ENCODE measurements around the gene SLC39A11. TPM values are rescaled to one million over a fixed set of nuclear protein-coding genes. Genes with fewer than 3 reads are reported as not detected.

The SLC39A11 gene
- total RNA-seq, 1 donor from 2014 or later = 23.2 TPM

- H3K36me3 Mint-ChIP-seq = no peaks in the 10 kb centered on the region
- no peak overlapping the region for H3K27ac Mint-ChIP-seq
- TF ChIP-seq CTCF (conservative IDR thresholded peaks at IDR 0.05) = no peak
- H3K4me3 Mint-ChIP-seq = no peak overlapping the region
- peaks cover 11% of the 10 kb centered on the region for H3K9me3 Mint-ChIP-seq
- H3K27me3 Mint-ChIP-seq = no peaks in the 10 kb centered on the region
- H3K4me1 Mint-ChIP-seq (ENCODE audit: unreplicated experiment) = peaks cover 8% of the 10 kb centered on the region
- no peak for DNase-seq (ENCODE audit: extremely low spot score, unreplicated experiment)
Observed at GRCh38 chr17:72706396-72706981, 386.0 kb downstream of the SLC39A11 start.

GRCh38 chr17:72705905-72706395, 386.5 kb downstream of the SLC39A11 start:
- no peaks in the 10 kb centered on the region for H3K36me3 Mint-ChIP-seq
- DNase-seq (ENCODE audit: extremely low spot score, unreplicated experiment) = no peak
- no peaks in the 10 kb centered on the region for H3K27me3 Mint-ChIP-seq
- H3K9me3 Mint-ChIP-seq = peaks cover 7% of the 10 kb centered on the region
- TF ChIP-seq CTCF (conservative IDR thresholded peaks at IDR 0.05) = no peak
- no peak overlapping the region for H3K27ac Mint-ChIP-seq
- H3K4me1 Mint-ChIP-seq (ENCODE audit: unreplicated experiment) = peaks cover 8% of the 10 kb centered on the region
- no peak overlapping the region for H3K4me3 Mint-ChIP-seq

- H3K9me3 Mint-ChIP-seq = no peaks in the 10 kb centered on the region
- H3K4me3 Mint-ChIP-seq = no peak overlapping the region
- no peak for TF ChIP-seq CTCF (conservative IDR thresholded peaks at IDR 0.05)
- no peak for DNase-seq (ENCODE audit: extremely low spot score, unreplicated experiment)
- peaks cover 5% of the 10 kb centered on the region for H3K4me1 Mint-ChIP-seq (ENCODE audit: unreplicated experiment)
- H3K36me3 Mint-ChIP-seq = no peaks in the 10 kb centered on the region
- H3K27ac Mint-ChIP-seq = no peak overlapping the region
- no peaks in the 10 kb centered on the region for H3K27me3 Mint-ChIP-seq
Observed at GRCh38 chr17:72702998-72703397, 389.5 kb downstream of the SLC39A11 start.

GRCh38 chr17:72702136-72702735, 390.3 kb downstream of the SLC39A11 start:
- Mint-ChIP-seq H3K27me3 (no peaks in the 10 kb centered on the region), H3K4me1 (ENCODE audit: unreplicated experiment) (peaks cover 13% of the 10 kb centered on the region), H3K27ac (no peak overlapping the region), H3K36me3 (no peaks in the 10 kb centered on the region), H3K9me3 (no peaks in the 10 kb centered on the region), H3K4me3 (no peak overlapping the region)
- no peak for DNase-seq (ENCODE audit: extremely low spot score, unreplicated experiment)
- TF ChIP-seq CTCF (conservative IDR thresholded peaks at IDR 0.05) = no peak

GRCh38 chr17:72700226-72700625, 392.3 kb downstream of the SLC39A11 start:
- peaks cover 11% of the 10 kb centered on the region for H3K4me1 Mint-ChIP-seq (ENCODE audit: unreplicated experiment)
- H3K27ac Mint-ChIP-seq = no peak overlapping the region
- no peaks in the 10 kb centered on the region for H3K9me3 Mint-ChIP-seq
- H3K36me3 Mint-ChIP-seq = no peaks in the 10 kb centered on the region
- DNase-seq (ENCODE audit: extremely low spot score, unreplicated experiment) = no peak
- no peak for TF ChIP-seq CTCF (conservative IDR thresholded peaks at IDR 0.05)
- H3K4me3 Mint-ChIP-seq = no peak overlapping the region
- no peaks in the 10 kb centered on the region for H3K27me3 Mint-ChIP-seq

Data from type B pancreatic cell (in vitro differentiated cells).